ENCODE measurements around the gene CSF1.

CSF1 gene

GRCh38 chr1:109927356-109927755 is 16.7 kb downstream of the CSF1 start:
- H3K4me3 ChIP-seq (ENCODE audit: control insufficient read depth, low read depth, low read length) = no peak overlapping the region
- no peak for DNase-seq (ENCODE audit: low read depth)

GRCh38 chr1:109927911-109928321 is 17.3 kb downstream of the CSF1 start:
- TF ChIP-seq CTCF (conservative IDR thresholded peaks at IDR 0.05; ENCODE audit: control insufficient read depth, insufficient read depth, low read depth, low read length) = no peak
- H3K4me3 ChIP-seq (ENCODE audit: control insufficient read depth, low read depth, low read length) = no peak overlapping the region
- peak; percentile 98 for DNase-seq (ENCODE audit: low read depth)

More at GRCh38 chr1:109927356-109927755, 16.7 kb downstream of the CSF1 start:
- no peak for TF ChIP-seq CTCF (conservative IDR thresholded peaks at IDR 0.05; ENCODE audit: control insufficient read depth, insufficient read depth, low read depth, low read length)

GRCh38 chr1:109928591-109929111 is 18.0 kb downstream of the CSF1 start:
- no peak overlapping the region for H3K4me3 ChIP-seq (ENCODE audit: control insufficient read depth, low read depth, low read length)
- TF ChIP-seq CTCF (conservative IDR thresholded peaks at IDR 0.05; ENCODE audit: control insufficient read depth, insufficient read depth, low read depth, low read length) = no peak
- DNase-seq (ENCODE audit: low read depth) = peak; percentile 89

- no peak for TF ChIP-seq CTCF (conservative IDR thresholded peaks at IDR 0.05; ENCODE audit: control insufficient read depth, insufficient read depth, low read depth, low read length)
- H3K4me3 ChIP-seq (ENCODE audit: control insufficient read depth, low read depth, low read length) = no peak overlapping the region
- DNase-seq (ENCODE audit: low read depth) = no peak
These were observed 18.5 kb downstream of the CSF1 start for GRCh38 chr1:109929170-109929569.

- DNase-seq (ENCODE audit: low read depth) = no peak
- no peak overlapping the region for H3K4me3 ChIP-seq (ENCODE audit: control insufficient read depth, low read depth, low read length)
- TF ChIP-seq CTCF (conservative IDR thresholded peaks at IDR 0.05; ENCODE audit: control insufficient read depth, insufficient read depth, low read depth, low read length) = no peak
These were observed 19.1 kb downstream of the CSF1 start for GRCh38 chr1:109929588-109930251.

GRCh38 chr1:109930252-109930993 is 19.8 kb downstream of the CSF1 start:
- DNase-seq (ENCODE audit: low read depth) = no peak
- no peak overlapping the region for H3K4me3 ChIP-seq (ENCODE audit: control insufficient read depth, low read depth, low read length)
- no peak for TF ChIP-seq CTCF (conservative IDR thresholded peaks at IDR 0.05; ENCODE audit: control insufficient read depth, insufficient read depth, low read depth, low read length)

Data from fibroblast of mammary gland (primary cell).